HG02840 (cell line): ENCODE data around the gene PGBD1.
A peak's percentile ranks its signal among the peaks of the same experiment; 100 is the strongest.

Experiments used
- ATAC-seq: cut with Tn5 transposase; IDR thresholded peaks from one replicate; pipeline ENCODE4 v1.9.1; 2021; ENCODE audit warnings: mild to moderate bottlenecking, moderate library complexity, moderate number of reproducible peaks; ENCODE audit not compliant: unreplicated experiment, low FRiP score

Gene PGBD1

DNA sequence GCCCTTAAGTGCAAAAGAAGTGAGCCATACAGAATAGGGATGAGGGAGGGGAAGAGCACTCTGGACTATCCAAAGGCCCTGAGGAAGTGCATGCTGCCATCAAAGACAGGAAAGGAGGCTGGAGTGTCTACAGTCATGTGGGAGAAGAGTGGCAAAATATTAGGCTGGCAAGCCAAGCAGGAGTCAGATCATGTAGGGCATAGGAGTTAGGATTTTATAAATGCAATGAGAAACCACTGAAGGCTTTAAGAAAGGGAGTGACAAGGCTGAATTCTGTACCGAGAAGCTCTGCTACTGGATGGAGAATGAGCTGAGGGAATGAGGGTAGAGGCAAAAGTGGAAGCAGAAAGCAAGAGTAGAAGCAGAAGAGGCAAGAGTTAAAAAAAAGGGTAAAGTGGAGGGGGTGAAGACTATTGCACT is 52.2 kb downstream of the PGBD1 start:
- ATAC-seq: no peak

DNA sequence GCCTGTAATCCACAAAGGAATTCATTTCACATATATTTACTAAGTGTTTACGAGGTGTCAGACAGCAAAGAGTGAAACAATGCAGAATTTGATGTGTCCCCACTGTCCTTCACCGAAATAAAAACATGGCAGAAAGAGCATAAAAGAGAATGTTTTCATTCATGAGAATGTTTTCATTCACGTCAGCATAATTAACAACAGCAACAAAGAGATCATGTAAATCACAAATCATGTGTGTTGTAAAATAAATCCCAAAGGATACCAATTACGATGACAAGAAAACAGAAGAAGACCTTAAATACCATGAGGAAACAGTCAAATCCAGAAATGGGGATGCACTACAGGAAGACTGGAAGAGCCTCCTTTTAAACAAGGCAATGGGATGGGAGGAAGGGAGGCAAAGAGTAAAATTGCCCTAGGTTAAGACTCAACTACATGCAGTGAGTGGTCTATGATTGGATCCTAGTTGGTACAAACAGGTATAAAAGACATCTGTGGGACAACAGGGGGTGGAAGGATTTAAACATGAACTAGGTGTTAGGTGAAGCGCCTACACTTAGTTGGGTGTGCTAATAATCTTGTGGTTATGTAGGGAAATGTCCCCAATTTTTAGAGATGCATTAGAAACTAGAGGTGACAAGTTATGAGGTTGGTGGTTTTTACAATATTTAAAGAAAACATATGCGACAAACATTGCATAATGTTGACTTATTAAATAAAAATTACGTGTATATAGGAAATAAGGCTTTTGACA is 53.1 kb downstream of the PGBD1 start:
- ATAC-seq: no peak

- ATAC-seq: no peak
Measured at GRCh38 chr6:28335040-28335563, 53.7 kb downstream of the PGBD1 start.

- ATAC-seq: peak; percentile 84
Measured at GRCh38 chr6:28335564-28336283, 54.4 kb downstream of the PGBD1 start, which contains the start of gene ZSCAN31. Gene ZSCAN31 (minus strand): TSS chr6:28336148. CDS start chr6:28329683, 6,465 bp downstream.

- ATAC-seq: peak; percentile 38
Measured at GRCh38 chr6:28336284-28337120, 55.1 kb downstream of the PGBD1 start.

DNA sequence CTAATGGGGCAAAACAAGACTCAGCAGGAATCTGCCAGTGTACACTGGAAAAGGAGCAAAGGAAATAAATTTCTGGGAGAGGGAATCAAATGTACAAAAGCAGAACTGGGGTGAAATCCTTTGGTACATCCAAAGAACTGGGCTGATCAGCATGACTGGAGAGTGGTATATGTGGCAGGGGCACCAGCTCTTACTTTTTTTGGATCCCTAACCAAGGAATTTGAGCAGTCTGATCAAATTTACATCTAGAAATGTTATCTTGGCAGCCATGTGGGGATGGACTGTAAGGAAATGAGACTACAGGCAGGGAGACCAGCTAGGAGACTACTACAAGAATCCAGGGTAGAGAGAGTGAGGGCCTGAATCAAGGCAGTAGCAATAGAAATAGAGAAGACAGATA is 55.7 kb downstream of the PGBD1 start:
- no peak for ATAC-seq

GRCh38 chr6:28340310-28341095 is 59.1 kb downstream of the PGBD1 start:
- no peak for ATAC-seq

- ATAC-seq: no peak
Measured at GRCh38 chr6:28343898-28344677, 62.7 kb downstream of the PGBD1 start.

GRCh38 chr6:28345201-28345600 is 63.8 kb downstream of the PGBD1 start:
- ATAC-seq: no peak

- no peak for ATAC-seq
Measured at GRCh38 chr6:28347119-28347518, 65.7 kb downstream of the PGBD1 start.

- no peak for ATAC-seq
Measured at GRCh38 chr6:28349344-28349891, 68.0 kb downstream of the PGBD1 start.

DNA sequence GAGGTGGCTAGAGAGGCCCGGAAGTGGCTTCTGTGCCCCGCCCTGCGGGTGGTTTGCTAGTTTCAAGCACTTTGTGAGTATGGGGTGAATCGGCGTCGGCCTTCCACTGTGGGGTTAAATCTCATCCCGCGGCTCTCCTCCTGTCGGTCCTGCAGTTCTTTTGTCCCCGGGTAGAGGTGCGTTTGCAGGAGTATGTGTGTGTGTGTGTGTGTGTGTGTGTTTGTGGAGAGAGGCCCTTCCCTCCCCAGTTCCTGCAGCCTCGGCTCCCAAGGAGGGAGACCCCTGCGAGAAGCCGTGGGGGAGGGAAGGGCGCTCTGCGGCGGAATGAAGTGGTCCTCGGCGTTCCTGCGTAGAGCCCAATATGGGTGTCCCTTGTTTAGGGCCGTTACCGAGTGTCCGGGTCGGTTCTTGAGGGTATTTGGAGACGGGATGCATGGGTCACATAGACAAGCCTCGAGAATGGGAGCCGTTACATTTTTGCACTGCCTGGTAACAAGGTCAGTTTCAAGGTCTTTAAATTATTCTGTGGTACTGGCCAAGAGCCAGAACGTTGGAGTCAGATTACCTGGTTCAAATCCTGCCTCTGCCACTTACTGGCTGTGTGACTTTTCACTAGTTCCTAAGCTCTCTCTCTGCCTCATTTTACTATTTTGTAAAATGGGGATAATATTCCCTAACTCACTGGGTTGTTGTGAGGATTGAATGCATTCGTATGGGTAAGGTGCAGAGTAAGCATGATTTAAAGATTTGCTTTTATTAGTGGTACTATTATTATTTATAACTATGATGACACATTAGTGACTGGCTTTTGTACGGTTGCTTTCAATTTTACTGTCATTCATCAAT is 68.7 kb downstream of the PGBD1 start, which contains the start of gene ZKSCAN3:
Gene ZKSCAN3 (plus strand): TSS at position 56 of the 846 bp plus-strand sequence. CDS start 9,640 bp downstream, outside the sequence.
- ATAC-seq: peak; percentile 91

DNA sequence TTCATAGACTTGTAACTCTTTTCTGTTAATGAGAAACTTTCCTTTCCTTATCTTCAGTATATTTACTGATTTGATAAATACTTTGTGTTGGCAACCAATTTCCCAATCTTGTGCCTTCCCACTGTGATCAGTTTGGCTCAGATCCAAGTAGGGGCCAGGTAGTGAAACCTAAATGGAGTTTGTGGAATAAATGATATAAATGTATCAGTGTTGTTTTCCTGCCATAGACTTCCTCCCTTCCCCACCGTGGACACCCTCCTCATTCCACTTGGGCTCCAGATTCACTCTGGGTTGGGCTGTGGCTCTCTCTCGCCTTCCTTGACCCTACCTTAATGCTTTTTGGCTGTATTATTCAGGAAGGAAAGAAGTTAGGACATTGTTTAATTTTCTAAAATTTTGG is 69.7 kb downstream of the PGBD1 start:
- ATAC-seq: no peak

DNA sequence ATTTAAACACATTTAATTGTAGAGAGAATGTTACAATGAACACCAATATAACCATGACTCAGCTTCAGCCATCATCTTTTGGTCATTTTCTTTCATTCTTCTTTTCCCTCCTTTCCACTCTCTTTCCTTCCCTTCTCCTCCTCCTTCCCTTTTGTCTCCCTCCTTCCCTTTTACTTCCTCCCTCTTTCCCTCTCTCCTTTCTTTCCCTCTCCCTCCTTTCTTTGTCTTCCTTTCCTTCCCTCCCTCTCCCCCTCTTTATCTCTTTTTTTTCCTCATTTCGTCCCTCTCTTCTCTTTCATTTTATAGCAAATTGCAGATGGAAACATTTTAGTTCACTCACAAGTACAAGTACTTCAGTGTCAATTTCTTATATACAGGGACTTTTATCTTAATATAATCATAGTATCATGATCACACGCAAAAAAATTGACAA is 70.1 kb downstream of the PGBD1 start:
- ATAC-seq: no peak
